Measurements from ENCODE around the gene UBC.

The UBC gene

DNA sequence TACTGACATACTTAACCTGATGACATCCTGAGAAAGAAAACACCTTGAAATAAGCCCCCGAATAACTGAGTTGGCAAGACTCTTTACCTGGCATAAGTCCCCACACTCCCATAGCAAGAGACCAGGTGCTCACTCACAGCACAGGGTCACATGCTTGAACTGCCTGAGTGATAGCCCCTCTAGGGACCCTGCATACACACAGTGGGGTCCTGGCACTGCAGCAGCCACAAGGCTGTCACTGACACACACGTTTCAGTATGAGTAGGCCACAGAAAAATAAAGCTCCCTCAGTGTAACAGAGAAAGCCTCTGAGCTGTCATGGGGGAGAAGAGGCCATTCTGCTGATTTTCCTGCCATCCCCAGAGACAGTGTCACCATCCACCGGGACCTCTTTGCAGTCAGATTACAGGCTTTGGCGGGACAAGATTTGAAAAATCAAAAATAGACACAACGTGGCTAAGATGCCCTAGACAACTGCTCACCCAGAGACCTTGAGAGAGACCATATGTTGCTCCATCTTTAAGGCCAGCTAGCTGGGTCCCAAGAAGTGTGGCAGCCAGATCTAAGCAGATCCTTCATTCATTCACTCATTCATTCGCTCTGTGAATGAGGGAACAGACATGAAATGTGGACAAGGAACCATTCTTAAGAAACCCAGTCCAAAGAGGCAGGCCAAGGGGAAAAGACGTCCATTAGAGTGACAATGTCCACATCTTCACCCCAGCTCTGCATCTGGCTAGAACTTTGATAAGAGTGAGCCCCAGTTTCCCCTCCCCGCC lies 52.4 kb downstream of the UBC start:
- DNase-seq (ENCODE audit: extremely low spot score) = no peak
- POLR2A ChIA-PET = interaction anchor here (0.7 to 1.0 kb wide), 3 partner anchors 24 to 49 kb away, joined by 3 to 5 read pairs (median 3); no protein-coding TSS in a partner anchor
- TF ChIP-seq, protein P1, sequence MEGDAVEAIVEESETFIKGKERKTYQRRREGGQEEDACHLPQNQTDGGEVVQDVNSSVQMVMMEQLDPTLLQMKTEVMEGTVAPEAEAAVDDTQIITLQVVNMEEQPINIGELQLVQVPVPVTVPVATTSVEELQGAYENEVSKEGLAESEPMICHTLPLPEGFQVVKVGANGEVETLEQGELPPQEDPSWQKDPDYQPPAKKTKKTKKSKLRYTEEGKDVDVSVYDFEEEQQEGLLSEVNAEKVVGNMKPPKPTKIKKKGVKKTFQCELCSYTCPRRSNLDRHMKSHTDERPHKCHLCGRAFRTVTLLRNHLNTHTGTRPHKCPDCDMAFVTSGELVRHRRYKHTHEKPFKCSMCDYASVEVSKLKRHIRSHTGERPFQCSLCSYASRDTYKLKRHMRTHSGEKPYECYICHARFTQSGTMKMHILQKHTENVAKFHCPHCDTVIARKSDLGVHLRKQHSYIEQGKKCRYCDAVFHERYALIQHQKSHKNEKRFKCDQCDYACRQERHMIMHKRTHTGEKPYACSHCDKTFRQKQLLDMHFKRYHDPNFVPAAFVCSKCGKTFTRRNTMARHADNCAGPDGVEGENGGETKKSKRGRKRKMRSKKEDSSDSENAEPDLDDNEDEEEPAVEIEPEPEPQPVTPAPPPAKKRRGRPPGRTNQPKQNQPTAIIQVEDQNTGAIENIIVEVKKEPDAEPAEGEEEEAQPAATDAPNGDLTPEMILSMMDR (IDR thresholded peaks at IDR 0.05; ENCODE audit: control extremely low read depth, extremely low read depth, low read depth, missing control alignments) = no peak
- CTCF ChIA-PET = interaction anchor here (0.6 to 1.5 kb wide), 5 partner anchors 9 to 46 kb away, joined by 3 to 10 read pairs (median 3); no protein-coding TSS in a partner anchor
